GM10248 (cell line): ENCODE data around the gene THTPA.

Source experiments
- CTCF ChIA-PET: fragments of 300-600 bp; sonication (Branson Sonifier 250); formaldehyde crosslinking; extraction: SDS; loops from one replicate; lab custom pipeline; 2021; ENCODE audit warnings: antibody characterized with exemption; lab: Yijun Ruan, JAX
- POLR2A ChIA-PET: fragments of 350-650 bp; sonication (Branson Sonifier 250); formaldehyde crosslinking; extraction: SDS; loops from one replicate; lab custom pipeline; 2020; ENCODE audit warnings: antibody characterized with exemption; lab: Yijun Ruan, JAX
- DNase-seq: peaks from one replicate; pipeline ENCODE4 v3.0.0; 2012; ENCODE audit errors: extremely low spot score
- TF ChIP-seq, protein P1 (sequence below): IDR thresholded peaks from 2 replicates; pipeline ENCODE4 v1.5.1; 2012; ENCODE audit warnings: mild to moderate bottlenecking, low read depth; ENCODE audit errors: extremely low read depth, missing control alignments, control extremely low read depth

Gene THTPA

GRCh38 chr14:23600322-23600707 is 44.2 kb downstream of the THTPA start:
- ChIA-PET POLR2A (no interaction called here), CTCF (interaction anchor here (1.1 to 7.7 kb wide), 5 partner anchors 9 to 330 kb away, joined by 3 to 59 read pairs (median 4); no protein-coding TSS in a partner anchor)
- TF ChIP-seq, protein P1, sequence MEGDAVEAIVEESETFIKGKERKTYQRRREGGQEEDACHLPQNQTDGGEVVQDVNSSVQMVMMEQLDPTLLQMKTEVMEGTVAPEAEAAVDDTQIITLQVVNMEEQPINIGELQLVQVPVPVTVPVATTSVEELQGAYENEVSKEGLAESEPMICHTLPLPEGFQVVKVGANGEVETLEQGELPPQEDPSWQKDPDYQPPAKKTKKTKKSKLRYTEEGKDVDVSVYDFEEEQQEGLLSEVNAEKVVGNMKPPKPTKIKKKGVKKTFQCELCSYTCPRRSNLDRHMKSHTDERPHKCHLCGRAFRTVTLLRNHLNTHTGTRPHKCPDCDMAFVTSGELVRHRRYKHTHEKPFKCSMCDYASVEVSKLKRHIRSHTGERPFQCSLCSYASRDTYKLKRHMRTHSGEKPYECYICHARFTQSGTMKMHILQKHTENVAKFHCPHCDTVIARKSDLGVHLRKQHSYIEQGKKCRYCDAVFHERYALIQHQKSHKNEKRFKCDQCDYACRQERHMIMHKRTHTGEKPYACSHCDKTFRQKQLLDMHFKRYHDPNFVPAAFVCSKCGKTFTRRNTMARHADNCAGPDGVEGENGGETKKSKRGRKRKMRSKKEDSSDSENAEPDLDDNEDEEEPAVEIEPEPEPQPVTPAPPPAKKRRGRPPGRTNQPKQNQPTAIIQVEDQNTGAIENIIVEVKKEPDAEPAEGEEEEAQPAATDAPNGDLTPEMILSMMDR, result no peak
- DNase-seq, result no peak

DNA sequence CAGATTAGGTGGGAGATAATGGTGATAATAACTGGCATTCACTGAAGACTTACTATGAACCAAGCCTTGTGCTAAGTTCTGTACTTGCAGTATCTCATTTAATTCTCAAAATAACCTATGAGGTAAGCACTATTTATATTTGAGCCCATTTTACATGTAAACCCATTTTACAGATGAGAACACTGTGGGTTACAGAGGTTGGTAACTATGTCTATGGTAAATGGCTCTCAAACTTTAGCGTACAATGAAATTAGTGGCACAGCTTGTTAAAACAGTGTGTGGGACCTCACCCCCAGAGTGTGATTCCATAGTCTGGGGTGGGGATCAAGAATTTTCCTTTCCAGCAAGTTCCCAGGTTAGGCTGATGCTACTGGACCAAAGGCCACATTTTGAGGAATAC is 44.7 kb downstream of the THTPA start:
- ChIA-PET CTCF (interaction anchor here (1.1 to 7.7 kb wide), 5 partner anchors 9 to 329 kb away, joined by 3 to 59 read pairs (median 4); no protein-coding TSS in a partner anchor), POLR2A (no interaction called here)
- DNase-seq, result no peak
- TF ChIP-seq, protein P1, result no peak

- TF ChIP-seq, protein P1, result no peak
- CTCF ChIA-PET, result interaction anchor here (1.1 to 7.7 kb wide), 7 partner anchors 10 to 309 kb away, joined by 3 to 59 read pairs (median 5); no protein-coding TSS in a partner anchor
- POLR2A ChIA-PET, result no interaction called here
- DNase-seq, result no peak
These were observed 45.4 kb downstream of the THTPA start for GRCh38 chr14:23601424-23601823.

DNA sequence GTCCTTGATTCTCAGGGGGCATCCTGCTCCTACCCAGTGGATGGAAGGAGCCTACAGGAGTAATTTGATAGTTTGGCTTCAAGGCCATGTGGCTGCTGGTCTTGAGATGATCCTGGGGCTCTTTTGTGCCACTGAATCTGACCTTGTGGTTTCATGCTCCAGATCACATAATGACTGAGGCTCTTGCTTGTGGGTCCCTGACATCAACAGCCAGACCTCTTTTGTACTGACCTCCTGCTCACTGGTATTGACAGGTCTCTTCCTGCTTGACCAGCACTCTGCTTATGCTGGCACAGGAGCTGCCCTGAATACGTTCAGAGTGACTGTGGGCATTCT is 45.7 kb downstream of the THTPA start:
- TF ChIP-seq, protein P1, result no peak
- ChIA-PET POLR2A (no interaction called here), CTCF (interaction anchor here (1.1 to 7.7 kb wide), 4 partner anchors 13 to 309 kb away, joined by 3 to 59 read pairs (median 12); no protein-coding TSS in a partner anchor)
- no peak for DNase-seq

DNA sequence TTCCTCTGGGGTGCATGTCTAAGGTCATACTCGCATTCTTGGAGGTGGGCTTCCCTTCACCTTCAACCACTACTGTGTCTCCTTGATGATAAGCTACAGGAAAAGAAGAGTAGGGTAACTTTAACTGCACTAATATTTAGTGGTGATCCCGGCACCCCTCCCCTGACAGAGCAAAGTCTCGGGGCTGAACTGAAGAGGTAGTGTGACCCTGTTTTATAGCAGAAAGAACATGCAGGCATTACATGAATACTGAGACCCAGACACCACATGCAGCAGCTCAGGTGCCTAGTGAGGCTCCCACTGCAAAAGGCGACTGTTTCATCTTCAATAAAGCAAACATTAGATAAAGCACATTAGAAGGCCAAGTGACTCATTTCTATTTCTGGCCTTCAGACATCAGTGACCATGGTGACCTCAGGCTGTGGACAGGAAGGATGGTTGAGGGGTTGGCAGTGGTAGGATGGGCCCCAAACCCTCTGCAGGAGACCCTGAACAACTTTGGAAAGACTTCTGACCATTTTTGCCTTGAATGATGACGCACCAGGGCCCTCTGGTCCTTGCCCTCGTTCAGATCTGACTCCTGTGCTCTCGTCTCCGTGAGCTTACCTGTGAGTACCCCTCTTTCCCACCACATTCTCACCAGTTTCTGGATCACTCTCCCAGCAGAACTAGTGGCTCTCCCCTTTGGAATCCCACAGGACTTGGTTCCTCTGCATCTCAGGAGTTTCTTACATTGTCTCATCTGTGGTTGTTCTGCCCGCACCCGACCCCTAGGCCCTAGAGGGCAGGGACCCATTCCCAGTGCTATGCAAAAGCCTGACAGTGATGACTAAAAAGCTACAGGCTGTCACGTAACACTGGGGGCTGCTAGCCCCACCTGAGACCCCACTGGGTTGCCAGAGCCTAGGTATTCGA is 46.4 kb downstream of the THTPA start:
- ChIA-PET CTCF (interaction anchor here (0.7 to 7.7 kb wide), 8 partner anchors 12 to 328 kb away, joined by 3 to 59 read pairs (median 3); no protein-coding TSS in a partner anchor), POLR2A (no interaction called here)
- DNase-seq, result no peak
- TF ChIP-seq, protein P1, result no peak

DNA sequence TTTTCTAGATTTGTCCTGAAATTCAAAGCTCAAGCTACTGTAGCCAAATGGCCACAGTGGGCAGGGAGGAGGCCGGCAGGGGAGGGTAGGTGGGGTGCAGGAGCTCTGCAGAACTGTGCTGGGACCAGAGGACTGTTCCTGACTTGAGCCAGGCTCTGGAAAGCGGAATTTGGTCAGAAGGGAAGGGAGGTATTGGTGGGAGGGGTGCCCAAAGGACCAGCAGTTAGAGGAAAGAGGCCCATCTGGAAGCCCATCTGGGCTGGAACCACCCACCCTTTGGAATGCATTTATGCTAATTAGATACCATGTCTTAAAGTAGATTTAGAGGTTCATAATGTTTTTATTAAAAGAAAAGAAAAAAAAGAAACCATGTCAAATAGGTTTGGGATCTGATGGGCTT is 47.0 kb downstream of the THTPA start:
- TF ChIP-seq, protein P1, result no peak
- POLR2A ChIA-PET, result no interaction called here
- CTCF ChIA-PET, result interaction anchor here (0.7 to 7.7 kb wide), 7 partner anchors 11 to 327 kb away, joined by 3 to 59 read pairs (median 3); no protein-coding TSS in a partner anchor
- DNase-seq, result no peak
